CD4-positive, alpha-beta T cell treated with Interleukin-4 for 4 hours (primary cell): ENCODE results near the gene TEKT5.

Experiments used
- DNase-seq: peaks from one replicate; pipeline ENCODE4 v3.0.0-alpha.2; 2020

TEKT5 gene

GRCh38 chr16:10607157-10607556 is 87.6 kb downstream of the TEKT5 start:
- no peak for DNase-seq

- DNase-seq, result no peak
Measured at GRCh38 chr16:10606607-10607006, 88.1 kb downstream of the TEKT5 start.

- no peak for DNase-seq
Measured at GRCh38 chr16:10605636-10606035, 89.1 kb downstream of the TEKT5 start.

GRCh38 chr16:10601444-10602408 is 93.0 kb downstream of the TEKT5 start:
- DNase-seq, result no peak

GRCh38 chr16:10600782-10601443 is 93.8 kb downstream of the TEKT5 start:
- DNase-seq, result no peak

- DNase-seq, result no peak
Measured at GRCh38 chr16:10599626-10600025, 95.1 kb downstream of the TEKT5 start.

GRCh38 chr16:10598157-10598556 is 96.6 kb downstream of the TEKT5 start:
- no peak for DNase-seq

- DNase-seq, result no peak
Measured at GRCh38 chr16:10597187-10597601, 97.5 kb downstream of the TEKT5 start.

GRCh38 chr16:10594312-10594950 is 100.3 kb downstream of the TEKT5 start:
- DNase-seq, result no peak

GRCh38 chr16:10592611-10593010 is 102.1 kb downstream of the TEKT5 start:
- no peak for DNase-seq

GRCh38 chr16:10590342-10590741 is 104.4 kb downstream of the TEKT5 start:
- DNase-seq, result no peak

- DNase-seq, result no peak
Measured at GRCh38 chr16:10589109-10589508, 105.6 kb downstream of the TEKT5 start.

- DNase-seq, result no peak
Measured at GRCh38 chr16:10587622-10588021, 107.1 kb downstream of the TEKT5 start.

- no peak for DNase-seq
Measured at GRCh38 chr16:10584981-10585438, 109.7 kb downstream of the TEKT5 start.

- DNase-seq, result no peak
Measured at GRCh38 chr16:10583269-10583668, 111.5 kb downstream of the TEKT5 start.

GRCh38 chr16:10581507-10581906 is 113.2 kb downstream of the TEKT5 start:
- DNase-seq, result no peak

GRCh38 chr16:10580883-10581247 is 113.9 kb downstream of the TEKT5 start:
- no peak for DNase-seq

GRCh38 chr16:10579965-10580882 is 114.5 kb downstream of the TEKT5 start, which contains the start of gene EMP2:
TSS of gene EMP2 (minus strand) at chr16:10580598. CDS start at chr16:10547617, 32,981 bp downstream.
- DNase-seq, result no peak

- DNase-seq, result no peak
Measured at GRCh38 chr16:10579575-10579964, 115.2 kb downstream of the TEKT5 start.

GRCh38 chr16:10578474-10579316 is 116.0 kb downstream of the TEKT5 start:
- no peak for DNase-seq
